HUES6 (cell line): Measurements from ENCODE around the gene MCM8.

Source experiments
- H3K27ac ChIP-seq: 2 replicates; pipeline ENCODE4 v1.7.0; 2013; ENCODE audit warnings: low read depth, mild to moderate bottlenecking, low read length, inconsistent platforms
- H3K27me3 ChIP-seq: 2 replicates; pipeline ENCODE4 v1.6.1; 2013; ENCODE audit warnings: low read length; ENCODE audit not compliant: control insufficient read depth, insufficient read depth
- H3K36me3 ChIP-seq: 2 replicates; pipeline ENCODE4 v1.6.1; 2013; ENCODE audit warnings: low read length; ENCODE audit not compliant: control insufficient read depth, insufficient read depth
- H3K4me1 ChIP-seq: 2 replicates; pipeline ENCODE4 v1.6.1; 2013; ENCODE audit warnings: low read length; ENCODE audit not compliant: control insufficient read depth, insufficient read depth
- H3K4me3 ChIP-seq: 2 replicates; pipeline ENCODE4 v1.5.1; 2013; ENCODE audit warnings: low read depth, low read length
- H3K9ac ChIP-seq: one replicate; pipeline ENCODE4 v1.6.1; 2013; ENCODE audit warnings: mild to moderate bottlenecking, low read length
- H3K9me3 ChIP-seq: 2 replicates; pipeline ENCODE4 v1.6.1; 2013; ENCODE audit warnings: low read depth, low read length; ENCODE audit not compliant: control insufficient read depth, insufficient read depth

Gene MCM8

DNA sequence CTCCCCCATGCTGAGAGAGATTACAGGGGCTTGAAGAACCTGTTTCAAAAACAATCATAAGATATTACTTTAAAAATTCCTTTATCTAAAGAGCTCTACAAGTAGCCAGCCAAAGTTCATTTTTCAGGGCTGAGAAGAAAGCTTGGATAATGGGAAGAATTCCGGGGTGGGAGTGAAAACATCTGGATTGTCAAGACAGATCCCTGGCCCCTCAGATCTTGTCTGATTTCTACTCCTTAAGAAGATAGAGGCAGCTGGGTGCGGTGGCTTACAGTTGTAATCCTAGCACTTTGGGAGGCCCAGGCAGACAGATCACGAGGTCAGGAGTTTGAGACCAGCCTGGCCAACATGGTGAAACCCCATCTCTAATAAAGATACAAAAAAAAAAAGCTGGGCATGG, 24.9 kb upstream of the MCM8 start:
- Histone ChIP-seq H3K4me3 (no peak overlapping the region), H3K9ac (no peak overlapping the region), H3K9me3 (no peaks in the 10 kb centered on the region), H3K27ac (no peak overlapping the region), H3K27me3 (no peaks in the 10 kb centered on the region), H3K36me3 (no peaks in the 10 kb centered on the region), H3K4me1 (peaks cover under 1% of the 10 kb centered on the region; the same call in 1 of the 2 replicates)

DNA sequence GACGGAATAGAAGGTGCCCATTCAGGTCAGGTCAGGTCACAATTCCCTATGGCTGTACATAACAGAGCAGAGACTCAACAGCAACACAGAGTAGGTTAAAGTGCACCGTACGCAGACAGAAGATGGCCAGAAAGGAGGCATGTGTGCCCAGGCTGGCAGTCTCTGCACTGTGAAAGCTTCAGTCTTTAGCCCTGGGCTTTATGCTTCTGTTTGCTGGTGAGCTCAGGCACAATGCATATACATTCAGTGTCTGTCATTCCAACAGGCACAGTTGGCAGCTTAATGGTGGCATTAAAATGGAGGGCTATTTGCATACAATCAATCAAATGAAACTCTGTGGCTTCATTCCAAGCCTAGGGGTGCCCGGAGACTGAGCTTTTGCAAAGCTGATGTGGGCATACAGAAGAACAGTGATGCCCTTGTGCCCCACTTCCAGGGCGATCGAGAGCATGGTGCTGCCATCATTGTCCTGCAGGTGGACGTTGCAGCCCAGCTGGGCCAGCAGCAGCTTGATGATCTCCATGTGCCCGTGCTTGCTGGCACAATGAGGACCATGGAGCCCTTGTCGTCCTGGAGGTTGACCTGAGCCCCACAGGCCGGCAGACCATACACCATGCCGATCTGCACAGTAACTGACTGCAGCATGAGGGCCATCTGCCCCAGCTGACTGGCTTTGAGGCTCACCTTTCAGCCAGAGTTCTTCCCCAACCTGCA, 22.5 kb upstream of the MCM8 start:
- no peaks in the 10 kb centered on the region for H3K9me3 ChIP-seq
- no peaks in the 10 kb centered on the region for H3K36me3 ChIP-seq
- no peaks in the 10 kb centered on the region for H3K27me3 ChIP-seq
- H3K4me3 ChIP-seq, result no peak overlapping the region
- no peak overlapping the region for H3K9ac ChIP-seq
- no peak overlapping the region for H3K27ac ChIP-seq
- no peaks in the 10 kb centered on the region for H3K4me1 ChIP-seq

DNA sequence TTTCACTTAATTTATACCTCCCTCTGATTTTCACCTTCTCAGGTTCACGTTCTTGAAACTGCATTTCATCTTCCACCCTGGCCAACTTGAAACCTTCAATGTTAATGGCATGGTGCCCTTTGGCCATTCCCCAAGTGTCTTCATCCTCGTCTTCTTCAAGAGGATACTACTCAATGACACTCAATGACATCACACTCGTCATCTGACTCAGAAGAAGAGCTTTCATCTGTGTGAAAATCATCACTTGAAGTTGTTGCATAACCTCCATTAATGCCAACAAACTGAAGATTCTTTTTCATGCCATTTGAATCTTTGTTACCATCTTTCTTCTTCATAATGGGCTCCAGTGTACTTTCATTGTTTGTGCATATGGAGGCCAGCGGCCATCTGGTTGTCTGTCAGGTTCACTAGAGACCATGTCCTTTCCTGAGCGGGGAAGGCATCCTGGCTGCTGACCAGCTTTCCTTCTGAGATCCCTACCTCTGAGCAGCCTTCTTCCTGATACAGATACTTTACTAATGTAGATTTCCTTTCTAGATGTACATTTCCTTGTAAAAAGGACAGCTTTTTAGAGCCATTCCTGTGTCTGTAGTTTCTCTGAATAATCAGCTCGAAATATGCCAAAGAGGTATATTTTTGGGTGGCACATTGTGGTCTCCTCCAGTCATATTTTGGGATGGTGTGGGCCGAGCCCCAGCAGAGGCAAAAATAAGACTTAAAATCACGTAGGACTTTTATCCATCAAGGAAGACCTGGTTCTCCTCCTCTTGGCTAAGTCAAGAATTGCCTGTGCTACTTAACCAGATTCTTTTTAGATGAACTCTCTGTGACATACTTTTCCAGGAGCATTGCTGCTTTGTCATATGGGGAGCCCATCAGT, 21.4 kb upstream of the MCM8 start:
- Histone ChIP-seq H3K4me3 (no peak overlapping the region), H3K27me3 (no peaks in the 10 kb centered on the region), H3K4me1 (no peaks in the 10 kb centered on the region)

DNA sequence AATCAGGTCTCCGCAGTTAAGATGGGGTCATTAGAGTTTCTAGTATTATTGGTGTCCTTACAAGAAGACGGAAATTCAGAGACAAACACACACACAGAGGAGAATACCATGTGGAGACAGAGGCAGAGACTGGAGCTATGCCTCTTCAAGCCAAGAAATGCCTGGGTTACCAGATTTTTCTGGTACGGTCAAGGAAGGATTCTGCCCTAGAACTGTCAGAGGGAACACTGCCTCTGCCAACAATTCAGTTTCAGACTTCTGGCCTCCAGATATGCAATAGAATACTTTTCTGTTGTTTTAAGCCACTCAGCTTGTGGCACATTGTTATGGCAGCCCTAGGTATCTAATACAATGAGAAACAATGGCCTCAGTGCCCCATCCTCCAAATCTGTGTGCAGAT, 19.0 kb upstream of the MCM8 start:
- no peaks in the 10 kb centered on the region for H3K9me3 ChIP-seq
- H3K27me3 ChIP-seq, result no peaks in the 10 kb centered on the region
- no peaks in the 10 kb centered on the region for H3K36me3 ChIP-seq
- no peaks in the 10 kb centered on the region for H3K4me1 ChIP-seq
- no peak overlapping the region for H3K9ac ChIP-seq
- H3K4me3 ChIP-seq, result no peak overlapping the region
- H3K27ac ChIP-seq, result no peak overlapping the region

More for the DNA sequence above, 21.4 kb upstream of the MCM8 start:
- Histone ChIP-seq H3K9me3 (no peaks in the 10 kb centered on the region), H3K36me3 (no peaks in the 10 kb centered on the region), H3K27ac (no peak overlapping the region), H3K9ac (no peak overlapping the region)

DNA sequence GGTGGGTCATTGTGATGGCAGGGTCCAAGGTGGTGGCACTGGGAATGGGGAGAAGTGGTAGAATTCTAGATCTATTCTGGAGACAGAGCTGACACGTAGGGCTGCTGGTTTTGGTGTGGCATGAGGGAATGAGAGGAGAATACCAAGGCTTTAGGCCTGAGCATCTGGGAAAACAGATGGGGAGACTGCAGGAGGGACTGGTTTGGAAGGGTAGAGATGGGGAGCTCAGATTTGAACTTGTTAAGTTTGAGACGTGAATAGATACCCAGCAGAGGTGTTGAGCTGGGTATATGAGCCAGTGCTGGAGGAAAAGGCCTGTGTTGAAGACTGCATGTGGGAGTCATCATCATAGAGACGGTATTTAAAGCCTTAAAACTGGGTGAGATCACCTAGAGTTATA, 17.7 kb upstream of the MCM8 start:
- Histone ChIP-seq H3K9me3 (no peaks in the 10 kb centered on the region), H3K27ac (no peak overlapping the region), H3K9ac (no peak overlapping the region), H3K4me3 (no peak overlapping the region), H3K36me3 (peaks cover 6% of the 10 kb centered on the region; the same call in 1 of the 2 replicates), H3K27me3 (no peaks in the 10 kb centered on the region), H3K4me1 (no peaks in the 10 kb centered on the region)

DNA sequence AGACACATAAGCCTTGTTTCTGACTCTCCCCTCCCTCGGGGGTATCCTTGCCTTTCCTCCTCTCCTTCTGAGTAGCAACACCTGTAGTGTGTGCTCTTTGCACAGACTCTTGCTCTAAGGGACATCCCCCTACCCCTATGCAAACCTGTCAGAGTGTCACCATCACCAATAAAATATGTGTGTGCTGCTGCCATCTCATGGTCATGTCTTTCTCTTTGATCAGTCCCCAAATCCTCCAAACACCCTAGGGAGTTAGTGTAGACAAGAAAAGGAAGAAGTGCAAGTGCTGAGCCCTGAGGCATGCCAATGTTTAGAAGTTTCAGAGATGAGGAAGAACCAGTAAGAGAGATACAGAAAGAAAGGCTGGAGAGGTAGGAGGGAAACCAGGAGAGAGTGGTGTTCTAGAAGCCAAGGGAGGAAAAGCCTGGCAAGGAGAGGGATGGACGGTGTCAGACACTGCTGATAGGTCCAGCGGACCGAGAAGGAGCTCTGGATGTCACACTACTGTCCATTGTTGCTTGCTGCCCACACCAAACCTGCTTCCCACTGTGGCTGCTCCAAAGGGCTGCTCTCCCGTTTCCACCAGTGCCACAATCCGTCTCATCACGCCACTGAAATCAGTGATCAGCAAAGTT, 16.5 kb upstream of the MCM8 start:
- Histone ChIP-seq H3K4me3 (no peak overlapping the region), H3K27me3 (no peaks in the 10 kb centered on the region), H3K9ac (no peak overlapping the region), H3K36me3 (peaks cover 15% of the 10 kb centered on the region), H3K9me3 (no peaks in the 10 kb centered on the region), H3K4me1 (no peaks in the 10 kb centered on the region), H3K27ac (no peak overlapping the region)

DNA sequence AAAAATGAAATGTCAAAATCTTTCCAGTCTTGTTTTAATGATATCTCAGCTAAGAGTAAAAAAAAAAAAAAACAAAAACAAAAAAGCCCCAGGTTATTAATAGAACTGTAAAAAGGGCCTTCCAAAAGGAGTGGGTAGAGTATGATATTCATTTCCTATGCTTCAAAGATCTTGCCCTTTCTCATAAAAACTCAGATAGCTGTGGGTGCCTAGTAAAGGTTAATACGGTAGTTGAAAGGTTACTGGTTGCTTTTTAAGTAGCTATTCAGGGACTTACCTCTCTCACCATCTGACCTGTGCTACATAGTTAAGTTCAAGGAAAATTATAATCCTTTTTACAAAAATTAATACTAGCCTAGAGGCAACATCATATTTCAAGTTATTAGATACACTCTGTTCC, 15.1 kb upstream of the MCM8 start:
- no peaks in the 10 kb centered on the region for H3K27me3 ChIP-seq
- no peak overlapping the region for H3K9ac ChIP-seq
- H3K4me3 ChIP-seq, result no peak overlapping the region
- no peaks in the 10 kb centered on the region for H3K9me3 ChIP-seq
- peaks cover 26% of the 10 kb centered on the region for H3K36me3 ChIP-seq
- no peak overlapping the region for H3K27ac ChIP-seq
- H3K4me1 ChIP-seq, result no peaks in the 10 kb centered on the region

DNA sequence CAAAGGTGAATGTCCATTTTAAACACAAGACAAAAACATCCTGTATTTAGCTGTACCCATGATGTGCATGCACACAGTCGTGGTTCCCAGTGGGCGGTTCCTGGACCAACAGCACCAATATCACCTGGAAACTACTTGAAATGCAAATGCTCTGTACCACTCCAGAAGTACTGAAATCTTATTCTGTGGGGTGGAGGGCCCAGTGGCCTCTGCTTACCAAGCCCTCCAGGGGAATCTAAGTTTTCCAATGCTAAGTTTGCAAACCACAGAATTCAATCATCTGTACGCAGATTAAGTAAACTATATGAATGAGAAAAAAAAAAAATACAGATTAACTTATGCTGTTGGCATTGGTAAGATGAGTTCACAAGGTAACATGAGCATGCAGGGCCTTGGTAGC, 14.2 kb upstream of the MCM8 start:
- Histone ChIP-seq H3K9me3 (no peaks in the 10 kb centered on the region), H3K4me3 (no peak overlapping the region), H3K36me3 (peaks cover 34% of the 10 kb centered on the region), H3K4me1 (no peaks in the 10 kb centered on the region), H3K27me3 (no peaks in the 10 kb centered on the region), H3K9ac (no peak overlapping the region), H3K27ac (no peak overlapping the region)

DNA sequence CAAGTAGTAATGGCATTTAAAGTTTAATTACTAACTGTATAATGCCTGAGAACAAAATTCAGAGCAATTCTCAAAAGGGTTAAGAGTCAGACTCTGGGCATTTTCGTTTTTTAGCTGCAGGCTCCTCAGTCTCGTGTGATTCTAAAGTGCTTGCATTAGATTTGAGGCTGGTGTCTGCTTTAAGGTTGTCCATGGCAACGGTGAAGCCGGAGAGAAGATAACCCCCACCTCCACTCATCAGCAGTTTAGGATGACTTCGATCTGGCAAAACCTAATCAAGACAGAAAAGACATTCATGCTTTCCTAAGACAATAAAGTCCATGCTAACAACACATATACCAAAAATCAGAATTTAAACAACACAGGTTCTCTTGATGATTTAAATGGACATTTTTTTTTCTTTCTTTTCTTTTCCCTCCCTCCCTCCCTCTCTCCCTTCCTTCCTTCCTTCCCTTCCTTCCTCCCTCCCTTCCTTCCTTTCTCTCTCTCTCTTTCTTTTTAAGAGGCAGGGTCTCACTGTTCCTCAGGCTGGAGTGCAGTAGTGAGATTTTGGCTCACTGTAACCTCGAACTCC, 11.9 kb upstream of the MCM8 start:
- H3K9me3 ChIP-seq, result no peaks in the 10 kb centered on the region
- no peaks in the 10 kb centered on the region for H3K4me1 ChIP-seq
- H3K4me3 ChIP-seq, result no peak overlapping the region
- peaks cover 57% of the 10 kb centered on the region for H3K36me3 ChIP-seq
- H3K9ac ChIP-seq, result no peak overlapping the region
- no peaks in the 10 kb centered on the region for H3K27me3 ChIP-seq
- H3K27ac ChIP-seq, result no peak overlapping the region

DNA sequence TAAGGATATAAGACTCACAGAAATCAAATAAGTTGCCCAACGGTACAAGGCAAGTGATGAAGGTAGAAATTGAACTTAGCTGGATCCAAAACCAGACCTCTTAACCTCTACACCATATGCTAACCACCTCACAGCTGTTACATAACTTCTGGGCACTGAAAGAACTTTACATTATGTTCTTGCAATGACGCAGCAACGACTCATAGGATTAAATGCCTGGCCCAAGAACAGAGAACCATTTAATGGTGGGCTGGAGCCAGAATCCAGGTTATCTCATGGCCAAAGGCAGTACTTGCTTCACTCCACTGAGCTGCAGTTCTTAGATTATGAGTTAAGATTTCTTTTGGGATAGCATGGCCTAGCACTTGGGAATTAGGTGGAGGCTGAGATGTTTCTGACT, 4.5 kb upstream of the MCM8 start:
- Histone ChIP-seq H3K27ac (no peak overlapping the region), H3K4me1 (peaks cover 4% of the 10 kb centered on the region), H3K4me3 (no peak overlapping the region), H3K27me3 (no peaks in the 10 kb centered on the region), H3K36me3 (peaks cover 68% of the 10 kb centered on the region), H3K9ac (no peak overlapping the region), H3K9me3 (no peaks in the 10 kb centered on the region)

DNA sequence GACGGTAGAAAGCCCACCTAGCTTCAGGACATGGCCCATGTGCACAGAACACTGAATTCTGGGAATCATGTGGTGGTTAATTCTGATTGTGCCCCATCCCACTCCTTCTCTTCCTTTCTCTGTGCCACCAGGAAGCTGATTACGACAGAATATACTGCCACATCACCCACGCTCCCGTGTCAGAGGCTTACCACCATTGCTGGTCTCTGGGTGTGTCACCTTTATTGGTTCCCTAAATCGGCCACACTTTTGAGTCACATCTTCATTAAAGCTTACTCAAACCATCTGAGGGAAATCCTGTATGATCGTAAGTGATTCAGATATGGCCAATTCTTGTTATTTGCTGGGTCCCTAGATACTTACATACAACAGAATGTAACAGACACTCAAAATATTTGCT, 3.2 kb upstream of the MCM8 start:
- H3K9ac ChIP-seq, result no peak overlapping the region
- H3K4me3 ChIP-seq, result no peak overlapping the region
- no peaks in the 10 kb centered on the region for H3K27me3 ChIP-seq
- H3K36me3 ChIP-seq, result peaks cover 60% of the 10 kb centered on the region
- H3K27ac ChIP-seq, result no peak overlapping the region
- no peaks in the 10 kb centered on the region for H3K9me3 ChIP-seq
- H3K4me1 ChIP-seq, result peaks cover 4% of the 10 kb centered on the region
